Renal pelvis (tissue), 4 donors: Measurements from ENCODE around the gene EAF1. TPM values are rescaled to one million over a fixed set of nuclear protein-coding genes. Genes with fewer than 3 reads are reported as not detected.
"Not testable (repeated sequence)": the region's sequence is repeated elsewhere in the genome, so short reads cannot be mapped to it uniquely, and the experiment has no call there.

Experiments used
- DNase-seq: peaks from one replicate; pipeline ENCODE4 v3.0.0-alpha.2; 2013
- polyA plus RNA-seq, 3 donors: library from polyadenylated mRNA; unstranded; fragments of 120-200 nt; gene quantifications; one replicate each; pipeline ENCODE4 v1.2.1, GENCODE V29; 2013; ENCODE audit not compliant: insufficient read length in 3 of 3

EAF1 gene
- polyA plus RNA-seq, 3 donors, result 14.5 to 23.7 (median 22.5) TPM

- no peak for DNase-seq
Observed at GRCh38 chr3:15401936-15402335, 25.5 kb upstream of the EAF1 start.

- no peak for DNase-seq
Observed at GRCh38 chr3:15403495-15403894, 23.9 kb upstream of the EAF1 start.

DNA sequence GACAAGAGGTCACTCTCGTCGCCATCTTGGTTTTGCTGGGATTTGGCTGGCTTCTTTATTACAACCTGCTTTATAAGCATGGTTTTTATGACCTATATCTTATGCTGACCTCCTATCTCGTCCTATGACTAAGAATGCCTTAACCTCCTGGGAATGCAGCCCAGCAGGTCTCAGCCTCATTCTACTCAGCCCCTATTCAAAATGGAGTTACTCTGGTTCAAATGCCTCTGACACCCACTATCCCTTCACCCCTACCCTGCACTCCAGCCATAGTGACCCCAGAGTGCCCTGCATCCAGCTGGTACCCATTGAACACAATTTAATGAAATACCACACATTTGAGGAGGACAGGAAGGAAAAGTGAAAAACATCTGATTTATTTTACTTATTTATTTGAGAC is 23.4 kb upstream of the EAF1 start:
- DNase-seq, result no peak

DNA sequence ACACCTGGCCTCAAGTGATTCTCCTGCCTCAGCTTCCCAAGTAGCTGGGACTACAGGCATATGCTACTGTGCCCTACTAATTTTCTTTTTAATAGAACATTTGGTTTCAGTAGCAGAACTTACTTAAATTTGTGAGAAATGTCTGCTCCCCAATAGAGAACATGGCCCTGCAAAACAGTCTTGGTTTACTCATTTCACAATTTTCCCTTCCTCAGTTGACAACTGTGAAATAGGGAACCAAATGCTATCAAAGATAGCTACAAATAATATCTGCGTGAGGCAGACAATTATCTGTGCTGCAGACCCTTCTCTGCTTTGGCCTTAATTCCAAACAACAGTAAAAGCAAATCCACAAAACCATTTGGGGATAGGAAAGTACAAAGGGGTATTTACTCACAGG is 22.6 kb upstream of the EAF1 start:
- DNase-seq, result no peak

DNA sequence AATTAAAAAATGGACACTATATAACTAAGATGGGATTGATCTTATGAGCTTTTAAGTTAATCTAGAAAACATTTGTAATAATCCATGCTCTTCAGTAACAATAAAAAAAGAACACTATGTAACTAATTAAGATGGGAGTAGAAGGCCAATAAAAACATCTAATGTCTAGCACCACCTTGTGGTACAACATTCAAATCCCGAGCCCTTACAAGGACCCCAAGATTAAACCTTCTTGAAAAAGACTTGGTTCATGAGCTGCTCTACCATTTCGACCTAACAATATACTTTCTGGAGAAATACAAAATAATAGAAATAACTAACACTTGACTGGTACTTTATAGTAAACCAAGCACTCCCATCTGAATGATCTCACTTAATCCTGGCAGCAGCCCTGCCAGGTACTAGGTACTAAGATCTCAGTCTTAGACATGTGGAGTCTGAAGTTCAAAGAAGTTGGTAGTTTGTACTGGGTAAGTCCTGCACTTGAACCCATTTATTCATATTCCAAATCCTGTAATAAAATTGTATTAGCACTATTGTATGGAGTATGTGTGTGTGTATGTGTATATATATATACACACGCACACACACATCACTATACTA is 21.8 kb upstream of the EAF1 start:
- DNase-seq, result peak; percentile 52

GRCh38 chr3:15409239-15409638 is 18.2 kb upstream of the EAF1 start:
- DNase-seq, result no peak

DNA sequence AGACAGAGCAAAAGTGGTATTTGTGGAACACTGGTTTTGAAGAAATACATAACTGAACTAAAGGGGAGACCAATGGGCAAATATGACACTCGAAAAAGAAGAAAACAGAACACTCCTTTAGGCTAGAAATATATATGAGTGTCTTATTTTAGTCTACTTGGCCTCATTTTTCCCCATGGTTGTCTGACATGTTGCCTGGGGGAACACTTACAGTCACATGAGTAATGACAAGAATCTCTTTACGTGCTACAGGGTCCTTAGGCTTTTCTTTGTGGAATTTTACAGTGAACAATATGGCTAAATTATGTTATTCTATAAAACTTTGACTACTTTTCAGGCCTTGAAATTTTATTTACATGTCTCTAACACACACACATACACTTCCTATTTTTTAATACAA is 17.6 kb upstream of the EAF1 start:
- no peak for DNase-seq

- not testable (repeated sequence) for DNase-seq
Observed at GRCh38 chr3:15410966-15411365, 16.4 kb upstream of the EAF1 start.

DNA sequence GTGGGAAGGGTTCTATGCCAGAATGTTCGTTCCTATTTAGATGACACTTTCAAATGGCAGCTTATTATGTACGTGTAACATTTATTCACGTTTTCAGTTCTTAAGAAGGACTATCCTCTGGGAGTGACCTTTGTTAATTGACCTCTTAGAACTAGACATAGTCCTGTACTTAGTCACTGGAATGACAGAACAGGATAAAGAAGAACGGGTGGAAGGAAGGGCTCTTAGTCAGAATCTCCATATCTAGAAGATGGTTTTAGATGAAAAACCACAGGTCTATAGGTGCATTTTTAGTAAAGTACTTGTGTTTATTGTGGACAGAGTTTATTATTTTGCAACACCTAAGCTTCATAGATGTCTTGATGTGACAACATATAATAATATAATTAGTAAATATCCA is 6.5 kb upstream of the EAF1 start:
- DNase-seq, result no peak

DNA sequence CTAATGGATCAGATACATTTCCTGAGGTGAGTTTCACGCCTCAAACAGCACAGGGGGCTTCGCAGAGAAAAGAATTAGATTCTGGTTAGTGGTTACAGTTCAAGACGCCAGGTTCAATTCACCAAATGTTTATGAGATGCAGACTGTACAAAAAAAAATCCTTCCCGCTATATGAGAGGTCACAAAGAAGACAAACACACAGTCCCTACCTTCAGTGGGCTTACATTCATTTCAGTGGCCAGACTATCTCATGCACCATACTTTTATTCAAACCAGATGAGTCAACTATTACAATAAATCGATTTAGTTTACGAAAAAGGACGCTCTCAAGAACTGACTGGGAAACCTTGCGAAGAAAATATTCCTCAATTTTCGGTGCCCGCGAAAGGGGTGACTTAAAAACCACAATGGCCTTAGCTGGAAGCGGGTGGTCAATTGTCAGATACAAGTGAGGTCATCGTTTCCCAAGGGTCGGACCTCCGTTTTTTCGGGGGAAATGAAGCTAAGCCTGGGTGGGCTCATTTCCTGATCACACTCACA is 749 bp upstream of the EAF1 start:
- DNase-seq, result no peak

- DNase-seq, result no peak
Observed at GRCh38 chr3:15427981-15428380, 583 bp downstream of the EAF1 start.

DNA sequence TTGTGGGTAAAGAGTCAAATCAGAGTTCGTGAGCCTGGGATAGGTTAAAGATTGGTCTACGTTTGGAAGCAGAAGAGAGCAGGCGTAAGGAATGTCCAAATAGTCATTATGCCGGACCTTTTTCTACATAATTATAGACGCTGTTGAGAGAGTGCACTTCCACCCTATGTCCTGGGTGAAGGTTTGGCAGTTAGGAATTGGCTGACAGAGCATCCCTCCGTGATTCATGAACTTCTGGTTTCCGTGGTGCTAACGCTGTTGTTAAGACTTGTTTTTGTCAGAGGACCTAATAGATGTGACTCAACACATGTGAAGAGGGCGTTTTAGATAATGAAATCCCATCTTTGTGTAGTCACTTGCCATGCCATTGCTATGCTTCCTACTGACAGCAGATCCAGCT is 1.1 kb downstream of the EAF1 start:
- DNase-seq, result no peak

- DNase-seq, result no peak
Observed at GRCh38 chr3:15429080-15429479, 1.7 kb downstream of the EAF1 start.

DNA sequence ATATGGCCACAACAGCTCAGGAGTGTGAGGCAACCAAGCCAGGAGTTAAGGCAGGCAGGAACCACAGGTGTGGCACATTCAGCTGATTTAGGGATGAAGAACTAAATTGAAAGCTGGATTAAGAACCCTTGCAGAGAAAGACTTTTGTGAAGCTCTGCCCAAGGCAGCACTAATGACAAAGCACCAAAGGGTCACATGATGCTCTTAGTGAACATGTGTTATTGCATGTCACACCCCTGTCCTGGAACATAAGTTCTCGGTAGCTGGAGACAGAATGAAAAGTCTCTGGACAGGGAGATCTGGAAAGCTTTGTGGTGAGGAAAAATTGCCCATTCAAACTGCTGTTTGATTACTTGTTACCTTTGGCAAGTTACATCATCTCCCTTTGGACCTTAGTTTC is 3.2 kb downstream of the EAF1 start:
- DNase-seq, result no peak

DNA sequence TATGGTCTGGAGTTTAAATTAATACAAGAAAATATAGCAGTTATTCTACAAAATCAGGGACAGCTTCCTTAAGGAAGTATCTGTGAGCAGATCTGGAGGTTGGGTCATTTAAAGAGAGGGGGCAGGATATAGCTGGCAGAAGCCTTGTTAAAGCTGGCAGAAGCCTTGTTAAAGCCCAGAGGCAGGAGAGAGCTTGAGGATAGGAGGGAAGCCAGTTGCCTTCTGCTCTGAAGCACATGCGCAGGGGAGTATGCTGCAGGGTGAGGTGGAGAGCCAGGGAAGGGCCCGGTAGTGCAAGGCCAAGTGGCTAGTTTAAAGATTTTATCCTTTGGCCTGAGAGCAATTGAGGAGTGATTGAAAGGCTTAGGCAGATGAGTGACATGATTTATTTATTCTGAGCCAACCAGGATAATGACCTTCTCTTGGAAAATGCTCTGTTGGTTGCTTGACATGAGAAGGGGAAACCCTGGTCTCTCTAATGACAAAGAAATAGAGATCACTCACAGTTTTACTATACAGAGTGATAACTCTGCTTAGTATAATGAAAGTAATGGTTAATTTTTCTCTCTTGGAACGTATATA is 3.9 kb downstream of the EAF1 start:
- DNase-seq, result no peak

DNA sequence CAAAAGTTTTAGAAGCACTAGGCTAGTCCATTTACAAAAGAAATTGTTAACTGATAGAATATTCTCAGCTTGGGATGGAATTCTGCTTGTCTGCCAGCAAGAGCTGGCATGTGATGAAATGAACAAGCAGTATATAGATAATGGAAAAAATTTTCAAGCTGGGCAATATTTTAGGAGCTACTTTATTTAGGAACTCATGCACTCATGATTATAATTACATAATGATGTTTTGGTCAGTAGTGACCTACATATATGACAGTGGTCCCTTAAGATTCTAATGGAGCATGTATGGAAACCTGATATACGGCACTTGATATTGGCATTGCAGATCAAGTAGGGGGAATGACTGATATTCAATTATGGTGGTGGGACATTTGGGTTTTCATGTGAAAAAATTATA is 6.1 kb downstream of the EAF1 start:
- no peak for DNase-seq

GRCh38 chr3:15434756-15435155 is 7.4 kb downstream of the EAF1 start:
- DNase-seq, result no peak

- no peak for DNase-seq
Observed at GRCh38 chr3:15436246-15436645, 8.8 kb downstream of the EAF1 start.

DNA sequence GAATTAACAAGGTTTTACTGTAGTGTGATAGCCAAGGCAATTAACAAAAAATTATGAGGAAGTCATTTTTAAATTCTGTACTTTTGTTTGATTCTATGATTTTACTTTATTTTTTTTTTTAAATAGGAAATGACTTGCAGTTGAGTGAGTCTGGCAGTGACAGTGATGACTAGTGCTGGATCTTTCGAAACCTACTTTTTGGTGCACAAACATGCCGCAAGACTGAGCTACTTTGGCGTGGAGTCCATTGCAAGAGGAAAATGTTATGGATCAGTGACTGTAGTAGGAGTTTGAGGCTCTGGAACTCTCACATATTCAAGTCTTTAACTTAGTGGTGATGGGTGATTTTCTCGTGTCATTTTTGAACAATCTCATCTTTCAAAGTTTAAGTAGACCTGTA is 11.6 kb downstream of the EAF1 start:
- DNase-seq, result no peak

DNA sequence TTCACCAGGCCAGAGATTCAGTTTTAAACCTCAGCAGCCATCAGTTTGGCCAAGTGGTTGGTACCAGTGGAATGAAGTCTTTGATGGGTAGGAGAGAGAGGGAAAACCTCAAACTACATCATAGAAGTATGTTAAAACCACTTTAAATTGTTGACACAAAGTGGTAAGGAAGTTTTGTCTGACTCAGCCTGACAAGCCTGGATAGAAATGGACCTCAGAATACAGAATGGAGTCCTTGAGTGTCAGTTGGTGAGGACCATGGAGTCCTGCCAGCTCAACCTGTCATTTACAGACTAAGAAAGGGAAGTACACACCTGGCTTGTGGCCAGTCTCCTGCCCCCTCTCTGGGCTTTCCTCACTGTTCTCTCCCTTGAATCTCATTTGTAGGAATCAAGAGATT is 12.1 kb downstream of the EAF1 start:
- DNase-seq, result no peak

DNA sequence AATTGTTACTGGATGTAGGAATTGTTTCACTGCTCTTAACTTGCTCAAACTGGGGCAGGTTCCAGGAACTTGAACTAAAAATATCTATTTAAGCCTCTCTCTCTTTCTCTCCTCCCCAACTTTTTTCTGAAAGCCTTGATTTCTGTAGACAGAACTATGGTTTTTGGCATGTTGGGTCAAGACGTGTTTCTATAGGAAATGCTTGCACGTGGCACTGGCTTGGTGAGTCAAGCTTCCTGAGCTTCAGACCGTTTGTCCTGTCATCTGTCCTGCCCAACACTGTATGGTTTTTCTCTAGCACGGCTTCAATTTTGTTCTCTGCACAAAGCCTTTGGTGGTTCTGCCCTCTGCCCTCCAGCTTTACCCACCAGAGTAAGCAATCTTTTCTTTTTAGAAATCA is 13.5 kb downstream of the EAF1 start:
- DNase-seq, result no peak

DNA sequence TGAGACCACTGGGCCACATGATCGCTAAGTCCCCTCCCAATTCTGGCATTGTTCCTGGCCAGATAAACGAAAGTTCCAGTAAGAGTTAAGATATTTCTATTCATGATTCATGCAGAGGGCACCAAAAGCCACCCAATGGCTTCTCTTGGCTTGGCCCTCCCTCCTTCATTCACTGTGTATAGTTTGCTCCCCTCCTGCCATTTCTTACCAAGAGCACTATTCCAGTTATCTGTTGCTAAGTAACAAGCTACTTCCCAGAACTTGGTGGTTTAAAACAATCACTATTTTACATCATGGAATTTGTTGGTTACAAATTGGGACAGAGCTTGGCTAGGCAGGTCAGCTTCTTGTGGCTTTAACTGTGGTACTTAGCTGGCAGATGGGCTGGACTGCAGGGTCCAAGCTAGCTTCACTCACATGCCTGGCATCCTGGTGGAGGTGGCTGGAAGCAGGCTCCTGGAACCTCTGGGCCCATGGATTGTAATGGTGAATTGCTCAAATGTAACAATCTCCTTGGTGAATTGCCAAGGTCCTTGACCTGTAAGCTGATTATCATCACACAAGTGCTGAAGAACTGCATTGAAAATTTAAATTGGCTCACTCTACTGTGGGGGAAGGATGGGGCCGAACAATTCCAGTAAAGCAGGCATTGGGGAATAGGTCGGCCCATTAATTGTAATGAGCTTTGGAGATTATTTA is 16.6 kb downstream of the EAF1 start:
- no peak for DNase-seq

GRCh38 chr3:15449489-15450224 is 22.3 kb downstream of the EAF1 start:
- DNase-seq, result no peak
